ENCODE results near the gene MELTF. TPM values are rescaled to one million over a fixed set of nuclear protein-coding genes. Genes with fewer than 3 reads are reported as not detected.

MELTF gene
- total RNA-seq, 1 experiment from 2014 or later: 6.8 TPM

GRCh38 chr3:196995027-196995426 lies 34.6 kb downstream of the MELTF start:
- DNase-seq (ENCODE audit: low read depth): no peak

GRCh38 chr3:196994056-196994455 lies 35.6 kb downstream of the MELTF start:
- no peak for DNase-seq (ENCODE audit: low read depth)

GRCh38 chr3:196992461-196993065 lies 37.1 kb downstream of the MELTF start:
- no peak for DNase-seq (ENCODE audit: low read depth)

- DNase-seq (ENCODE audit: low read depth): no peak
Observed at GRCh38 chr3:196991581-196992460, 37.8 kb downstream of the MELTF start.

- DNase-seq (ENCODE audit: low read depth): no peak
Observed at GRCh38 chr3:196990601-196991007, 39.0 kb downstream of the MELTF start.

- DNase-seq (ENCODE audit: low read depth): no peak
Observed at GRCh38 chr3:196989721-196990262, 39.8 kb downstream of the MELTF start.

GRCh38 chr3:196988241-196989029 lies 41.2 kb downstream of the MELTF start:
- no peak for DNase-seq (ENCODE audit: low read depth)

GRCh38 chr3:196987022-196987421 lies 42.6 kb downstream of the MELTF start:
- no peak for DNase-seq (ENCODE audit: low read depth)

GRCh38 chr3:196985954-196986885 lies 43.4 kb downstream of the MELTF start:
- no peak for DNase-seq (ENCODE audit: low read depth)

- no peak for DNase-seq (ENCODE audit: low read depth)
Observed at GRCh38 chr3:196985298-196985697, 44.3 kb downstream of the MELTF start.

GRCh38 chr3:196983186-196983585 lies 46.4 kb downstream of the MELTF start:
- no peak for DNase-seq (ENCODE audit: low read depth)

GRCh38 chr3:196981657-196982056 lies 48.0 kb downstream of the MELTF start:
- DNase-seq (ENCODE audit: low read depth): no peak

GRCh38 chr3:196979545-196979944 lies 50.1 kb downstream of the MELTF start:
- DNase-seq (ENCODE audit: low read depth): peak; percentile 37

GRCh38 chr3:196976941-196977340 lies 52.7 kb downstream of the MELTF start:
- DNase-seq (ENCODE audit: low read depth): no peak

GRCh38 chr3:196975349-196975748 lies 54.3 kb downstream of the MELTF start:
- DNase-seq (ENCODE audit: low read depth): no peak

- no peak for DNase-seq (ENCODE audit: low read depth)
Observed at GRCh38 chr3:196974661-196975060, 55.0 kb downstream of the MELTF start.

GRCh38 chr3:196971094-196971698 lies 58.4 kb downstream of the MELTF start:
- no peak for DNase-seq (ENCODE audit: low read depth)

GRCh38 chr3:196970547-196971093 lies 59.0 kb downstream of the MELTF start:
- no peak for DNase-seq (ENCODE audit: low read depth)

GRCh38 chr3:196969660-196970546 lies 59.7 kb downstream of the MELTF start:
- peak; percentile 32 for DNase-seq (ENCODE audit: low read depth)
